DLD1 (cell line): Measurements from ENCODE around the gene IPO11.
"Not testable (repeated sequence)": the region's sequence is repeated elsewhere in the genome, so short reads cannot be mapped to it uniquely, and the experiment has no call there.

Source experiments
- in situ Hi-C: cut with HindIII; loops from 2 replicates; pipeline ENCODE4 v1.10.0; 2017; ENCODE audit warnings: low sequenced_read_pairs

Gene IPO11

DNA sequence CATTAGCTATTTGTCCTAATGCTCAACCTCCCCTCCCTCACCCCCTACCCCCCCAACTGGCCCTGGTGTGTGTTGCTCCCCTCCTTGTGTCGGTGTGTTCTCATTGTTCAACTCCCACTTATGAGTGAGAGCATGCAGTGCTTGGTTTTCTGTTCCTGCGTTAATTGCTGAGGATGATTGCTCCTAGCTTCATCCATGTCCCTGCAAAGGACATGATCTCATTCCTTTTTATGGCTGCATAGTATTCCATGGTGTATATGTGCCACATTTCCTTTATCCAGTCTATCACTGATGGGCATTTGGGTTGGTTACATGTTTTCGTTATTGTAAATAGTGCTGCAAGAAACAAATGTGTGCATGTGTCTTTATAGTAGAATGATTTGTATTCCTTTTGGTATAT is 153.2 kb downstream of the IPO11 start:
- in situ Hi-C loops = not testable (repeated sequence)

DNA sequence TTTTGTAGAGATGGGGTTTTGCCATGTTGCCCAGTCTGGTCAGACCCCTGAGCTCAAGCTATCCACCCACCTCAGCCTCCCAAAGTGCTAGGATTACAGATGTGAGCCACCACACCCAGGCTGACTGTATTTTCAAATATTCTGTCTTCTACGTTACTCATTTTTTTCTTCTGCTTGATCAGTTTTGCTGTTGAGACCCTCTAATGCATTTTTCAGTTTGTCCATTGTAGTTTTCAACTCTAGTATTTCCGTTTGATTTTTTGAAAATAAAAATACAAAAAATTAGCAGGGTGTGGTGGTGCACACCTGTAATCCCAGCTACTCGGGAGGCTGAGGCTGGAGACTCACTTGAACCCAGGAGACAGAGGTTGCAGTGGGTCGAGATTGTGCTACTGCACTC is 155.6 kb downstream of the IPO11 start:
- in situ Hi-C loops = no loop called here

DNA sequence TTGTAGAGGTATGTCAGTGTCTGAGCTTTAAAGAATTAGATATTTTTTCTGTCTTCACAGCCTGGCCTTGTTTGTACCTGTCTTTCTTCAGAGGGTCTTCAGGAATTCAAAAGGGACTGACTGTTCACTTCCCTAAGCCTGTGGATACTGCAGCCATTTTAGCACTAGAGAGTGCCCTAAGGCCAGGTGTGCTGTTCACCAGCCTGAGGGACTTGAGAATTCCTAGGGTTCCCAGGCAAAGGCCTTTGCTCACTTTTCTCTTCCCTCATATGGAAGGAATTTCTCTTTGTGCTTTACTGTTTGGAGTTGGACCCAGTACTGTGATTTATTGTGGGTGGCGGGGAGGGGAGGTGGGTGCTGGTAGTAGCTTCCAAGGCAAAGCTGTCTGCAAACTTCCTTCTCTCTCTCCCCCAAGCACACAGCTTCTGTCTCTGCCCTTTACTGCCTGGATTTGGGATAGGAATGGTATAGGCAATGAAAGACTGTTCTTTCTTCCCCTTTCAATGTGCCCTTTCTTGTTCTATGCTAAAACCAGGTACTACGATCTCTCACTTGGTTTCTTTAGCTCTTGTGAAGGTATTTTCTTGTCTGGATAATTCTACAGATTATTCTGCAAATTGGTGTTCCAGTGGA is 156.4 kb downstream of the IPO11 start:
- in situ Hi-C loops = no loop called here

DNA sequence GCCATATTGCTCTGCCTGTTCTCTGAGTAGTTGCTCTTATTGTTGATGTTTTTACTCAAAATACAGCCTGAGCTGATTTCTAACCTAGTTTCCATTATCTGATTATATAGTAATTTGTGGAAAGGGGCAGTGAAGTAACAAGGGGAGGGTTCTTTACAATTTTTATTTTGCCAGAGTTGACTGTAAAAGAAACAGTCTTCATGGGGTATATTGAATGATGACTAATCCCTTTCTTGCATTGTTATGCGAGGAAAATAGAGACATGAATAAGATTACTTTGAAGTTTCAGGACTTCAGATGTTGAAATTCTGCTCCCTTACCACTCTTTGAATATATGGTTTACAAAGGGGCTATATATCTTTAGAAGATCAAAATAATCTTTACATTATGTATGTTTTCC is 156.9 kb downstream of the IPO11 start:
- in situ Hi-C loops = no loop called here

DNA sequence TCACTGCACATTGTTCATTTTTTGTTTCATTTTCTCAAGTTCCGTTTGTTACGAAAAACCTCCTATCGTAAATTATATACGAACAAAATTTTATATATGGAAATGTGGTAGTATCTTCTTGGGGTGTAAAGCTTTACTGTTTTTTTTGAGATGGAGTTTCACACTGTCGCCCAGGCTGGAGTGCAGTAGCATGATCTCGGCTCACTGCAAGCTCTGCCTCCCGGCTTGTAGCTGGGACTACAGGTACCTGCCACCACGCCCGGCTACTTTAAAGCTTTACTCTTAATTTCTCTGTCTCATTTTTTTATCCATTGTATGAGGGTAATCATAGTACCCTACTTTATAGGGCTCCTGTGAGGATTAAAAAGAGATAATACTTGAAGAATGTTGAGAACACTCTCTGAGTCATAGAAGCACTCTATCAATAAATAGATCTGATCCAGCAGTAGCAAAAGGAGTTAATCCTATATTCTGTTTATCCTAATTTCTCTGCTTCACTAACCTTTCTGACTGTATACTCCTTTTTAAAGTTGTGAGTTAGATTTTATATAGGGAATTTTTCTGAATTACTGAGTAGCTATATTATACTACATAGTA is 160.5 kb downstream of the IPO11 start:
- in situ Hi-C loops = no loop called here

DNA sequence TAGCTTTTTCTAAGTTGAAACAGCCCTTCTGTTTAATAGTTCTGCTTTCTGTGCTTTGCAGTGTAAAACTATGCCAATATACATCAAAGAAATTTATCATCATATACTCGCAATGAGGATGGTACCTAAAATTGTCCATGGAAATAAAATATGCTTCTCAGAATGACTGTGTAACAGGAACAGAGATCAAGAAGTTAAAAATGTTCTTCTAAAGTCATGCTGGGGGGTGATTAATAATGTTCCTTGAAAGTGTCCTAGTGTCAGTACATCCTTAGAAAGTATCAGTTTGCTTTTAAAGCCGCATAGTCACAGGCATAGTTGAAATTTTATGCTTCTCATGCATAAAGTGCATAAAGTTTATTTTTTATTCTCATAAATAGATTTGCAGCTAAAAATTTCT is 162.0 kb downstream of the IPO11 start:
- in situ Hi-C loops = no loop called here

DNA sequence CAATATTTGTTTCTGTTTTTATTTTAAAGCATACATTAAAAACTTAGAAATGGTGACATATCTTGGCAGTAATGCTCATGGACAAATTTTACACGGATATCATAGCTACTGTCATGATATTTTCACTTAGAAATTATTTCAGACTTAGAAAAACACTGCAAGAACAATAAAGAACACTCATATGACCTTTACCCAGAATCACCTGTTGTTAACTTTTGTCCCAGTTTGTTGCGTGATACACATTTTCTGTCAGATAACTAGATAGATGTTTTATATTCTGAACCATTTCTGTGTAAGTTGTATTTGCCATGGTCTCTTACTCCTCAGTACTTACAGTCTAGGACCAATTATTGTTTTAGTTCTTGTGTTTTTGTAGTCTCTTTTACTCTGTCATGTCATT is 162.5 kb downstream of the IPO11 start:
- in situ Hi-C loops = no loop called here

DNA sequence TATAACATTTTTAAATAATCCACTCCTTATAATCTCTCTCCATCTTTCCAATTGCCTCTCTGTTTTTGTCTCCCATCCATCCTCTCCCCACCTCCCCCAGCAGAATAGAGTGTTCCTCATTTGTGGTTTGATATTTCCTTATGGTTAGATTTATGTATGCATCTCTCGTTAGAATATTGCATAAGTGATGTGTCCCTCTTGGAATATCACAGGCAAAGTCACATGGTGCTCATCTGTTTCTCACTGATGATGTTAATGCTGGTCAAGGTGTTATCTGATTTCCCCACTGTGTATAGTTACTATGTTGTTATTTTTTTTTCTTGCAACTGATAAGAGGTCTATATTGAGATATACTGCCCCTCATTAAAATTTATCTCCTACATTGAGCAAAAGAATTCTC is 162.9 kb downstream of the IPO11 start:
- in situ Hi-C loops = no loop called here

DNA sequence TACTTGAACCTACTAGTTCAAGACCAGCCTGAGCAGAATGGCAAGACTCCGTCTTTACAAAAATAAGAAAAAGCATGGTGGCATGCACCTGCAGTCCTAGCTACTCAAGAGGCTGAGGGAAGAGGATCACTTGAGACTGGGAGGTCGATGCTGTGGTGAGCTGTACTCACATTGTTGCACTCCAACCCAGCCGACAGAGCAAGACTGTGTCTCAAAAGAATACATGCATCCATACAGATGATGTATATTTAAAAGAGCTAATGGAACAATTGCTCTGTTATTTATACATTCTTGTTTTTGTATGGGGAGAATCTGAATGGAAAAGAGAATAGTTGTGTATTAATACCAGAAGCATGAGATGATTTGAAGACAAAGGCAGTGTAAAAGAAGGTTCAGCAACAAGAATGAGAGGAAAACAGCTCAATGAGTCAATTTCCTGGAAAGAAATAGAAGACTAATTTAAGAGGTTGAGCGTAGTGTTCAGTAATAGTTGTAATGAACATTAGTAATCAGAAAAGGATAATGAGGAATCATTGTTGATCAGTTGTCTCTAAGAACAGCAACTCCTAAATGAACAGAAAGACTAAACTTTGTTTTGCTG is 164.1 kb downstream of the IPO11 start:
- in situ Hi-C loops = no loop called here

DNA sequence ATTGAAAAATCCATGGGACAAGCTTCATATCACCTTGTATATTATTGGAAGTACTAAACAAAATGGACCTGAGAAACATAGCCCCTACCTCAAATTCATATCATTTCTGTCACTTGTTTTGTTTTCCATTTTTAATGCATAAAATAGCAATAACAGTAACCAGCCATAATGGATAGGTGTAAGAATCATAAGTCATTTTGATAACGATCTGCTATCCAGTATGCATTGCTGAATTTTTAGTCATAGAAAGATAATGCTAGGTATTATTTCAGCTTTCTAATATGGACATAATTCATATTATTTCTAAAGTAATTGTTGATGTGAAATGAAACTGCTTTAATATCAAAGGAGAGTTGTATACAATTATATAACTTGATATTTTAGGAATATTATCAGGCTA is 164.9 kb downstream of the IPO11 start:
- in situ Hi-C loops = no loop called here

DNA sequence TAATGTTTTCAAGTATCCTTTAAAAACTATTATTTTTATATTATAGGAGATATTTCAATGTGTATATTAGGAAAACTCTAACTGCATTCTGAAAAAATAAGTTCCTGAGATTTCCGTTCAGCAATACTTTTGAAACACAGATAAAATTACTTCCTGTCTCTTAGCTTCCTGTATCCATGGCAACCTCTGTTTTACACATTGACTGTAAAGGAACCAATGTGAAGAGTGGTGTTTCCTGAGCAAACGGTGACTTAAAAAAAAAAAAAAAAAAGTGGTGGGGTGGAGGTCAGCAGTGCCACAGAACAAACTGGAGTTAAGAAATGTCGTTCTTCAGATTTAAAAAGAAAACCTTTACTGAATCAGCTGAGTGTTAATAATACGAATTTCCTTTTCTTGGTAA is 166.0 kb downstream of the IPO11 start, which contains the start of gene LRRC70:
Gene LRRC70, plus strand, starts transcription at position 280 of the 400 bp plus-strand sequence. CDS start 620 bp downstream, outside the sequence.
- in situ Hi-C loops = no loop called here

DNA sequence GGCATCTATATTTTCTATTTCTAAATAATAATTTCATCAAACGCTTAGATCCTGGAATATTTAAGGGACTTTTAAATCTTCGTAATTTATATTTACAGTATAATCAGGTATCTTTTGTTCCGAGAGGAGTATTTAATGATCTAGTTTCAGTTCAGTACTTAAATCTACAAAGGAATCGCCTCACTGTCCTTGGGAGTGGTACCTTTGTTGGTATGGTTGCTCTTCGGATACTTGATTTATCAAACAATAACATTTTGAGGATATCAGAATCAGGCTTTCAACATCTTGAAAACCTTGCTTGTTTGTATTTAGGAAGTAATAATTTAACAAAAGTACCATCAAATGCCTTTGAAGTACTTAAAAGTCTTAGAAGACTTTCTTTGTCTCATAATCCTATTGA is 167.2 kb downstream of the IPO11 start:
- in situ Hi-C loops = no loop called here

DNA sequence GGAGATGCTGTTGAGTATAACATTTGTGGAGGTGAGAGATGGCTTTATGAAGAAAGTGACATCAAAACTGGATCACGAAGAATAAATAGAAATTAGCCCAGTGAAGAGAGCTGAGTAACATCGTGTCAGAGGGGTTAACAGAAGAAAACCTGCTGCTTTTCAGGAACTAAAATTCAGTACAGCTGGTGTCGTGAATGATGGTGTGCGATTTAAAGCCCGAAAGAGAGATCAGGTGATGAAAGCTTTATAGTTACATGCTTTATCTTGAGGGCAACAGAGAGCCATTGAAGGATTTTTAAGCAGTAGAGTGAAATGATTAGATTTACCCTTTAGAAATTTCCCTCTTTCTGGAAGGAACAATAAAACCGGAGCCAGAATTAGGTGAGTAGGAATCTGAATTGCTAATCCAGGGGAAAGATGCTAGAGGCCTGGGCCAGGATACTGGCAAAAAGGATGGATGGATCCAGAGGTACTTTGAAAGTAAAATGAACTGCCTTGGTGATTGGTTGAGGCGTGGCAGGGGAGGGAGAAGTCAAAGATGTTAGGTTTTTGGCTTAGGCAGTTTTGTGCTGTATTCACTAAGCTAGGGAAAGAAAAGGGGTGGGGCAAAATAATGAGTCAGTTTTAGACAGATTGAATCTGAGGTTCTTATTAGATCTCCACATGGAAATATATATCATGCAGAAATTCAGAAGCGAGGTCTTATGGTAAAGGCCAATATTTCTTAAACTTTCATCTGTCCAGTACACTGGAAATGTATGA is 169.5 kb downstream of the IPO11 start:
- in situ Hi-C loops = no loop called here

DNA sequence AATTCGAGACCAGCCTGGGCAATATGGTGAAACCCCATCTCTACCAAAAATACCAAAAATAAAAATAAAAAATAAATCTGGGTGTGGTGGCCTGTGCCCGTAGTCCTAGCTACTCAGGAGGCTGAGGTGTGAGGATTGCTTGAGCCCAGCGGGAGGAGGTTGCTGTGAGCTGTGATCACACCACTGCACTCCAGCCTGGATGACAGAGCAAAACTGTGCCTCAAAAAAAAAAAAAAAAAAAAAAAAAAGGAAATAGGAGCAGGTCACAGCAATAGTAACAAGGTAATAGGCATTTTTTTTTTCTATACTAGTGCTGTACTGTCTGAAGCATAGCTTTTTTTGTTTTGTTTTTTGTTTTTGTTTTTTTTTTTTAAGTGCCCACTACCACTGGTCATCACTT is 171.8 kb downstream of the IPO11 start:
- in situ Hi-C loops = no loop called here

DNA sequence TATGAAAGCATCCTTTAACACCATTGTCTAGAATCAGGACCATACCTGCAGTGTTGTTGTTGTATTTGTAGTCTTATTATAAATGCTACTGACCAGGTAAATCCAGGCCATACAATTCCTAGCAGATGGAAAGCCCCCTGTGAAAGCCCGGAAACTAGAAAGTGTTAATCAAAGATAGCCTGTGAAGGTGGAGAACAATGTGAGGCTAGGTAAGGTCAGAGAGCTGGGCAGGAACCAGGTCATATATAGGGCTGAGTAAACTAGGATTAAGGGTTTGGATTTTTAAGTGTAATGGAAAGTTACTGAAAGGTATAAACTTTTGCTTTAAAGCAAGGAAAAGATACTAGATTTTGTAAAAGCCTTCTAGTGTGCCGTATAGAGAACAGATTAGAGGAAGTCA is 172.7 kb downstream of the IPO11 start:
- in situ Hi-C loops = no loop called here

DNA sequence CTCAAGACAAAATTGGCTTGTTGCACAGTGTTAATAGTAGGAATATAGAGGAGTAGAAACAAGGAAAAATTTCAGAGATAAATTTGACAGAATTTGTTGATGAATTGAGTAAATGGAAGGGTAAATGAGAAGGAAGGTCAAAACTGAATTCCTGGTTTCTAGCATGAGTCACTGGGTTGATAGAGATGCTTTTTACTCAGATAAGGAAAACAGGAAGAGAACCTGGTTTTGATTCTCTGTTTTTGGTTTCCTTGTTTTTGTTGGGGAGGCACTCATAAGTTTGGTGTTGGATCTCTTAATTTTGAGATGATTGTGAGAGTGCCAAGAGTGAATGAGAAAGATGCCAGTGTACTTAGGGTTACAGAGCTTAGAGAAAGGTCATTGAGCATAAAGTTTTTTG is 173.2 kb downstream of the IPO11 start:
- in situ Hi-C loops = no loop called here

DNA sequence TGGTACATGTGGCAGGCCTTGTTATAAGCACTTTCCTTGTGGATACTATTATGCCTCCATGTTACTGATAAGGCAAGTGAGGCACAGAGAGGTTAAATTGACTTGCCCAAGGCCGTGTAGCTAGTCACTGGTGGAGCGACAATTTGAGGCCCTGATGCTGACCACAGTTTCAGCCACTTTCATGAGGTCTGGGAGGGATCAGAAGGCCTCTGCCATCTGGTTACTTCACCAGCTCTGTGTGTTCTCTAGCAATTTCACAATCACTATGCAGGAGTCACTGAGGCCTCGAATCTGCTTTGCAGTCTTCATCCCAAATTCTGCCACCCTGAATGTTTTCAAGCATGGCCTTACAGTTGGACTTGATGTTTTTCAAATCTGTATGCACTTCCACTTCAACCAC is 175.2 kb downstream of the IPO11 start:
- in situ Hi-C loops = no loop called here

DNA sequence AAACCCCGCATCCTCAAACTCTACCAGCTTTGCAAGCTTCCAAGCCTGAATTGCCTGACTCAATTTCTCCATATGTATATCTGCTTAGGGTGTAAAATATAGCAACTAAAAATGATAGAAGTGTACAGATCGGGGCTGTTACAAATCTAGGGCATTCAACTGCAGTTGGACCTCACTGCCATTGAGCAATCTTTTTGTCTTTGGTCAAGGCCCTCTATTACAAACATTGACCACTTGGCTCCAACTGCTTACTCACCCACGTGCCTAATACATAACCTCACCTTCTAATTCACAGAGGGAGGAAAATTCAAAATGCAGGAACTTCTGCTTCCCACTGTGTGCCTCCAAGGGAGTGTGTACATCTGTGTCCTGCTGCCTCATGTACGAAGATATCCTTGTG is 176.1 kb downstream of the IPO11 start:
- in situ Hi-C loops = no loop called here

DNA sequence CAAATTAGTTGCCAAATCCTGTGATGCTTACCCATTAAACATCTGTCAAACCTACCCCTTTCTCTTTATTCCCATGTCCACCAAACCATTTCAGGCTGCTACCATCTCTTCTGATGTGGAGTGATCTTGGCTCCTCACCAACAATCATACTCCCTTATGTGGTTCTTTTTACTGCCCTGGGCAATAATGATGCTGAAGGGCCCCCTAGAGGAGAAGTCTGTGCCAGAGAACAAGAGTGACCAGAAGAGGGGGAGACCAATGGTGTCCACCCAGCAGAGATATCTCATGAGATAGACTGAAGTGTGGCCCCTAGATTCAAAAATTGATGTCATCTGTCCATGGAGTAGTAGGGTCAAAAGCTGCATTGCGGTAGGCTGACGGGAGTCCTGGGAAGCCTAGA is 176.9 kb downstream of the IPO11 start:
- in situ Hi-C loops = no loop called here

DNA sequence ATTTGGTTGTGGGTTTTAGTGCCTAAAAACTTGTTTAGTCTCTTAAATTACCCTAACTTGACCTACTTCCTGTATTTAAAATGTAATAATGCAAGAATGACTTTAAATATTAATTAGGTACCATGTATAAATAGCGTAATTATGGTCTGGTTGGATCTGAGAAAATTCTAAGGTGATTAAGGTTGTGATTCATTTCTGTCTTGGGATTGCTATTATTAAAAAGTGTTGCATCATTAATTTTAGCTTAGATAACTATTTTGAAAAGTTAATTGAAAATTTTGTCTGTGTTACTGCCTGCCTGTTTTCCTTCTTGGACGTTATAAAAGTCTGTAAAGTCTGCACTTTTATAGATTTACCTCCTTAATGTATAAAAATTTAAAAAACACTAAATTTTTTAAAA is 177.8 kb downstream of the IPO11 start:
- in situ Hi-C loops = no loop called here

DNA sequence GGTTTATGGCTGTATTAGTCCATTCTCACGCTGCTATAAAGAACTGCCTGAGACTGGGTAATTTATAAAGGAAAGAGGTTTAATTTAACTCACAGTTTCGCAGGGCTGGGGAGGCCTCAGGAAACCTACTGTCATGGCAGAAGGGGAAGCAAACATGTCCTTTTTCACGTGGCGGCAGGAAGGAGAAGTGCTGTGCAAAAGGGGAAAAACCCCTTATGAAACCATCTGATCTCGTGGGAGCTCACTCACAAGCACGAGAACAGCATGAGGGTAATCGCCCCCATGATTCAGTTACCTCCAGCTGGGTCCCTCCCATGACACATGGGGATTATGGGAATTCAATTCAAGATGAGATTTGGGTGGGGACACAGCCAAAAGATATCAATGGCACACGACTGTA is 180.0 kb downstream of the IPO11 start:
- in situ Hi-C loops = no loop called here

DNA sequence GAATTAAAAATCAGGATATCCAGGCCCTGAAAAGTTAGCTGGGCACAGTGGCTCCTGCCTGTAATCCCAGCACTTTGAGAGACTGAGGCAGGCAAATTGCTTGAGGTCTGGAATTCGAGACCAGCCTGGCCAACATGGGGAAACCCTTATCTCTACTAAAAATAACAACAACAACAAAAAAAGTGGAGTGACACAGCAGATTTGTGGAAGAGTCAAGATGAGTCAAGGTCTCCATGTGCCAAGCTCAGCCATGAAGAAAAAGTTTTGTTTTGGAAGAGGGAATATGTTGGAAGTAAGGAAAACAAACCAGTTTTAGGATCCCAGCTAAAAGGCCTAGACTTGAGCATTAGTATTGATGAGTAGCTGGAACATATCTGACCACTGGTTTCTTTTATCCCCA is 180.8 kb downstream of the IPO11 start:
- in situ Hi-C loops = no loop called here
